Loucy (cell line): Measurements from ENCODE around the gene LMNTD1.

Source experiments
- CTCF ChIP-seq: fragments of 200-600 bp; sonication (generic); conservative IDR thresholded peaks from 2 replicates; pipeline ENCODE4 v1.5.1; 2014; ENCODE audit warnings: mild to moderate bottlenecking, antibody characterized with exemption, low read length
- EZH2phosphoT487 ChIP-seq: fragments of 200-600 bp; IDR thresholded peaks from 2 replicates; pipeline ENCODE4 v1.6.1; 2018; ENCODE audit warnings: antibody characterized with exemption, mild to moderate bottlenecking, moderate library complexity, borderline replicate concordance

- TF ChIP-seq CTCF (no peak), EZH2phosphoT487 (no peak)
Observed at GRCh38 chr12:25558586-25558985, 5.5 kb upstream of the LMNTD1 start.
